Stimulated activated CD4-positive, alpha-beta T cell treated with anti-CD3 and anti-CD28 coated beads, Interleukin-4, amount 100 ng/mL, for 24 hours (primary cell): ENCODE measurements around the gene SLC38A10.

Experiments
- DNase-seq: peaks from one replicate; pipeline ENCODE4 v3.0.0-alpha.2; 2020

The SLC38A10 gene

GRCh38 chr17:81273698-81274470 is 21.2 kb downstream of the SLC38A10 start:
- DNase-seq: no peak

- DNase-seq: no peak
Measured at GRCh38 chr17:81272616-81273015, 22.5 kb downstream of the SLC38A10 start.

- no peak for DNase-seq
Measured at GRCh38 chr17:81271226-81271625, 23.9 kb downstream of the SLC38A10 start.

GRCh38 chr17:81270279-81270678 is 24.8 kb downstream of the SLC38A10 start:
- DNase-seq: no peak

GRCh38 chr17:81267390-81268067 is 27.6 kb downstream of the SLC38A10 start:
- no peak for DNase-seq

GRCh38 chr17:81265576-81265975 is 29.5 kb downstream of the SLC38A10 start:
- DNase-seq: no peak

- no peak for DNase-seq
Measured at GRCh38 chr17:81264640-81265039, 30.5 kb downstream of the SLC38A10 start.

- DNase-seq: no peak
Measured at GRCh38 chr17:81263371-81264181, 31.5 kb downstream of the SLC38A10 start.

- DNase-seq: no peak
Measured at GRCh38 chr17:81261582-81262336, 33.3 kb downstream of the SLC38A10 start.

GRCh38 chr17:81261096-81261495 is 34.0 kb downstream of the SLC38A10 start:
- DNase-seq: no peak

- DNase-seq: no peak
Measured at GRCh38 chr17:81260641-81261040, 34.5 kb downstream of the SLC38A10 start.

- DNase-seq: no peak
Measured at GRCh38 chr17:81260171-81260570, 34.9 kb downstream of the SLC38A10 start.

GRCh38 chr17:81259058-81259605 is 36.0 kb downstream of the SLC38A10 start:
- no peak for DNase-seq

GRCh38 chr17:81258292-81258691 is 36.8 kb downstream of the SLC38A10 start:
- no peak for DNase-seq

GRCh38 chr17:81257533-81257932 is 37.6 kb downstream of the SLC38A10 start:
- DNase-seq: no peak

GRCh38 chr17:81256616-81257015 is 38.5 kb downstream of the SLC38A10 start:
- no peak for DNase-seq

GRCh38 chr17:81254955-81255717 is 40.0 kb downstream of the SLC38A10 start:
- no peak for DNase-seq

- DNase-seq: peak; percentile 66
Measured at GRCh38 chr17:81253358-81254131, 41.6 kb downstream of the SLC38A10 start.

GRCh38 chr17:81252987-81253329 is 42.1 kb downstream of the SLC38A10 start:
- DNase-seq: no peak

GRCh38 chr17:81252326-81252986 is 42.7 kb downstream of the SLC38A10 start:
- DNase-seq: no peak
